Transverse colon (tissue), 4 donors: ENCODE measurements around the gene SPI1. TPM values are rescaled to one million over a fixed set of nuclear protein-coding genes. Genes with fewer than 3 reads are reported as not detected.

Experiments
- DNase-seq: peaks from one replicate; pipeline ENCODE4 v3.0.0-alpha.2; 2019
- H3K27ac ChIP-seq, 4 donors: fragments of 200-600 bp; sonication (generic); 2 replicates each; pipeline ENCODE4 v1.5.1; 2016 to 2018; ENCODE audit warnings: inconsistent platforms in 4 of 4
- H3K27me3 ChIP-seq: fragments of 200-600 bp; sonication (generic); 2 replicates; pipeline ENCODE4 v1.5.1; 2017; ENCODE audit warnings: inconsistent platforms
- H3K36me3 ChIP-seq, 4 donors: fragments of 200-600 bp; sonication (generic); 2 replicates each; pipeline ENCODE4 v1.5.1; 2017 to 2019; ENCODE audit warnings: inconsistent platforms in 4 of 4
- H3K4me1 ChIP-seq, 4 donors: fragments of 200-600 bp; sonication (generic); 2 replicates each; pipeline ENCODE4 v1.5.1; 2017 to 2020; ENCODE audit warnings: inconsistent platforms in 4 of 4
- H3K4me3 ChIP-seq, 4 donors: fragments of 200-600 bp; sonication (generic); 1 replicate in 1 of 4; 2 replicates in 3 of 4; pipeline versions ENCODE4 v1.5.1 to v1.6.1; 2017 to 2019; ENCODE audit warnings: inconsistent platforms in 4 of 4
- H3K9me3 ChIP-seq, 2 donors: fragments of 200-600 bp; sonication (generic); 2 replicates each; pipeline ENCODE4 v1.5.1; 2017 to 2019; ENCODE audit warnings: inconsistent platforms in 2 of 2
- EP300 ChIP-seq: sonication (generic); formaldehyde crosslinking; IDR thresholded peaks from one replicate; pipeline ENCODE4 v1.6.1; 2017; ENCODE audit warnings: antibody characterized with exemption, low read depth
- POLR2A ChIP-seq: fragments of 450-650 bp; IDR thresholded peaks from one replicate; pipeline ENCODE4 v1.6.1; 2016; ENCODE audit warnings: antibody characterized with exemption, mild to moderate bottlenecking, moderate library complexity
- POLR2AphosphoS5 ChIP-seq, 3 donors: sonication (generic); formaldehyde crosslinking; IDR thresholded peaks; one replicate each; pipeline ENCODE4 v1.6.1; 2016; ENCODE audit warnings: antibody characterized with exemption in 3 of 3
- WGBS, 2 donors: methylation state at CpG; one replicate each; pipeline ENCODE4 v1.1.5; 2018; ENCODE audit warnings: low coverage in 1 of 2; 5-methylcytosine and 5-hydroxymethylcytosine counted together
- in situ Hi-C, 4 donors: fragments of 200-750 bp; cut with MboI; loops; one replicate each; pipeline versions ENCODE4 v1.15.0 to v1.15.1; 2017; ENCODE audit warnings: low sequenced_read_pairs in 3 of 4, low pct_ligation_motif_present in 1 of 4, low pct_unique_long_range_greater_than_20kb in 1 of 4
- intact Hi-C: fragments of 100-400 bp; cut with DNase I; formaldehyde crosslinking; loops from one replicate; pipeline ENCODE4 v1.15.1; 2023; ENCODE audit warnings: low total_unique reads
- total RNA-seq, 4 donors: library from RNA; depleted of rRNA; stranded (reverse); fragments of >200 nt; gene quantifications; one replicate each; pipeline ENCODE4 v1.1.0, GENCODE V29; 2016
- TF ChIP-seq, protein P1 (sequence below), 5 experiments: fragments of 200-600 bp in 3 of 5; fragments of 450-650 bp in 2 of 5; sonication (generic) in 3 of 5; IDR thresholded peaks; 1 replicate in 2 of 5; 2 replicates in 3 of 5; pipeline ENCODE4 v1.5.1; 2016 to 2017; ENCODE audit warnings: antibody characterized with exemption in 5 of 5, inconsistent platforms in 3 of 5, mild to moderate bottlenecking in 2 of 5, moderate library complexity in 1 of 5

SPI1 gene
- total RNA-seq, 4 donors from 2014 or later, result 7.1 to 35.5 (median 17.2) TPM

- no peak overlapping the region for H3K27ac ChIP-seq
- in situ Hi-C loops, result no loop called here
- no peaks in the 10 kb centered on the region for H3K9me3 ChIP-seq
- H3K4me3 ChIP-seq, result no peak overlapping the region
- DNase-seq, result no peak
- TF ChIP-seq POLR2AphosphoS5 (IDR thresholded peaks at IDR 0.05), result no peak
- TF ChIP-seq EP300, result no peak
- TF ChIP-seq, protein P1, sequence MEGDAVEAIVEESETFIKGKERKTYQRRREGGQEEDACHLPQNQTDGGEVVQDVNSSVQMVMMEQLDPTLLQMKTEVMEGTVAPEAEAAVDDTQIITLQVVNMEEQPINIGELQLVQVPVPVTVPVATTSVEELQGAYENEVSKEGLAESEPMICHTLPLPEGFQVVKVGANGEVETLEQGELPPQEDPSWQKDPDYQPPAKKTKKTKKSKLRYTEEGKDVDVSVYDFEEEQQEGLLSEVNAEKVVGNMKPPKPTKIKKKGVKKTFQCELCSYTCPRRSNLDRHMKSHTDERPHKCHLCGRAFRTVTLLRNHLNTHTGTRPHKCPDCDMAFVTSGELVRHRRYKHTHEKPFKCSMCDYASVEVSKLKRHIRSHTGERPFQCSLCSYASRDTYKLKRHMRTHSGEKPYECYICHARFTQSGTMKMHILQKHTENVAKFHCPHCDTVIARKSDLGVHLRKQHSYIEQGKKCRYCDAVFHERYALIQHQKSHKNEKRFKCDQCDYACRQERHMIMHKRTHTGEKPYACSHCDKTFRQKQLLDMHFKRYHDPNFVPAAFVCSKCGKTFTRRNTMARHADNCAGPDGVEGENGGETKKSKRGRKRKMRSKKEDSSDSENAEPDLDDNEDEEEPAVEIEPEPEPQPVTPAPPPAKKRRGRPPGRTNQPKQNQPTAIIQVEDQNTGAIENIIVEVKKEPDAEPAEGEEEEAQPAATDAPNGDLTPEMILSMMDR (IDR thresholded peaks at IDR 0.05), result no peak
- no peak for TF ChIP-seq POLR2A
- intact Hi-C loops, result loop anchor here (10.0 kb wide), 1 partner anchor 68 kb away; the partner anchor contains the start of gene MADD
- H3K36me3 ChIP-seq, result no peaks in the 10 kb centered on the region
- 95% methylated on average over 15 of the region's 15 CpGs; no CpG with 5 or more reads in 1 of the 2 donors for WGBS, 2 donors
- H3K4me1 ChIP-seq, result no peaks in the 10 kb centered on the region
- no peaks in the 10 kb centered on the region for H3K27me3 ChIP-seq
Observed at GRCh38 chr11:47342854-47343253, 35.5 kb downstream of the SPI1 start.

GRCh38 chr11:47342036-47342803, 36.1 kb downstream of the SPI1 start:
- no peak for DNase-seq
- no peak overlapping the region for H3K27ac ChIP-seq
- no peak overlapping the region for H3K4me3 ChIP-seq
- H3K4me1 ChIP-seq, result no peaks in the 10 kb centered on the region
- H3K9me3 ChIP-seq, result no peaks in the 10 kb centered on the region
- in situ Hi-C loops (no loop called here), intact Hi-C loops (loop anchor here (10.0 kb wide), 1 partner anchor 67 kb away; the partner anchor contains the start of gene MADD)
- TF ChIP-seq, protein P1 (IDR thresholded peaks at IDR 0.05), result no peak
- TF ChIP-seq EP300 (no peak), POLR2AphosphoS5 (IDR thresholded peaks at IDR 0.05) (no peak), POLR2A (no peak)
- H3K36me3 ChIP-seq, result no peaks in the 10 kb centered on the region
- 81 to 83% methylated on average over 6 to 24 of the region's 24 CpGs for WGBS, 2 donors
- H3K27me3 ChIP-seq, result no peaks in the 10 kb centered on the region

DNA sequence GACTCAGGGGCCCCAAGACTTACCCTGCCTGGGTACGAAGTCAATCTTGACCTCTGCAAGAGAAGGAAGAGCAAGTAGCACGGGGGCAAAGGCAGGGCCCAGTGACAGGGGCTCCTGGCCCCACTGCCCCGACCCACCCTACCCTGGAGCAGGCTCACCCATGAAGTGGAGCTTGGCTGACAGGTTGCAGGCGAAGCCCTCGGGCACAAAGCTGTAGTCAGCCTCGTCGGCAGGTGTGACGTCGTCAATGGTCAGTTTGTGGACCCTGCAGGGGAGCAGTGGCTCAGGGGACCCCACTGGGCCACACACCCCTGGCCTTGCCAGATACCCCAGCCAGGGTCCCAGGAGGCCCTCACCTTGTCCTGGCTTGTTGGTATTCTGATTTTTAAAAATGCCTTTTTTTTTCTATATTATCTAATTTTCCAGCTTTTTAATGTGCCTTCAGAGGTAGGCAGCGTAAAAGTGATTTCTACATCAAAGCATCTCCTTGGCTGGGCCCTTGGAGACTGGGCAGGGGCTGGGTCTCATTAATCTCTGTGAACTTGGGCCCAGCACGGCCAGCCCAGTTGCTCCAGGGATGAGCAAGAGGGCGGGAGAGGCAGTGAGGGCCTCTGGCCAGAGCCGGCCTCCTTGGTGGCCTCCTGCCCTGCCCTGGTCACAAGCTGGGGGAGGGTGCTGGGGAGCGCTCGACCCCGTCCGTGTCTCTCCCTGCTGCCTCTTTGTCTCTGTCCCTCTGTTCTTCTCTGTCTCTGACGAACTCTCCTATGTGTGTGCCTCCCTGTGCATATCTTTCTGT, 37.2 kb downstream of the SPI1 start:
- Histone ChIP-seq H3K36me3 (no peaks in the 10 kb centered on the region), H3K9me3 (no peaks in the 10 kb centered on the region), H3K27ac (no peak overlapping the region), H3K27me3 (no peaks in the 10 kb centered on the region), H3K4me3 (no peak overlapping the region), H3K4me1 (no peaks in the 10 kb centered on the region)
- intact Hi-C loops, result loop anchor here (10.0 kb wide), 1 partner anchor 66 kb away; the partner anchor contains the start of gene MADD
- TF ChIP-seq POLR2A (no peak), EP300 (no peak), POLR2AphosphoS5 (IDR thresholded peaks at IDR 0.05) (no peak)
- TF ChIP-seq, protein P1 (IDR thresholded peaks at IDR 0.05), result no peak
- in situ Hi-C loops, result no loop called here
- DNase-seq, result no peak
- WGBS, 2 donors, result 63 to 66% methylated on average over 5 to 14 of the region's 18 CpGs

DNA sequence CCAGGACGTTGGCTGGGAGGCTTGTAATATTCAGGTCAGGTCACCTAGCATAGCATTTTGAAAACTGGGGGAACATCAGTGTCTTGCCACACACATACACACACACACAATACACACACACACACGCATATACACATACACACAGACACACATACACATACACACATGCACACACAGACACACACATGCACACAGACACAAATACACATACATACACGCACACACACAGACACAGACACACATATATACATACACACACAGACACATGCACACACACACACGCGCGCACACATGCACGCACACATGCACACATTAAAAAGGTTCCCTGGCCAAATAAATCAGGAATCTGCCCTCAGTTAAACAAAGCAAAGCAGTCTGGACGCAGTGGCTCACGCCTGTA, 38.3 kb downstream of the SPI1 start:
- no peaks in the 10 kb centered on the region for H3K36me3 ChIP-seq
- intact Hi-C loops, result loop anchor here (10.0 kb wide), 1 partner anchor 65 kb away; the partner anchor contains the start of gene MADD
- WGBS, 2 donors, result 87% methylated on average over 9 of the region's 9 CpGs; no CpG with 5 or more reads in 1 of the 2 donors
- in situ Hi-C loops, result no loop called here
- DNase-seq, result no peak
- H3K27me3 ChIP-seq, result no peaks in the 10 kb centered on the region
- TF ChIP-seq POLR2AphosphoS5 (IDR thresholded peaks at IDR 0.05), result no peak
- TF ChIP-seq POLR2A, result no peak
- TF ChIP-seq, protein P1 (IDR thresholded peaks at IDR 0.05), result no peak
- no peak for TF ChIP-seq EP300
- no peak overlapping the region for H3K27ac ChIP-seq
- no peaks in the 10 kb centered on the region for H3K4me1 ChIP-seq
- H3K9me3 ChIP-seq, result no peaks in the 10 kb centered on the region
- H3K4me3 ChIP-seq, result no peak overlapping the region
